Measurements from ENCODE around the gene SRPRB. TPM values are rescaled to one million over a fixed set of nuclear protein-coding genes. Genes with fewer than 3 reads are reported as not detected.
A peak's percentile ranks its signal among the peaks of the same experiment; 100 is the strongest.

The SRPRB gene
- total RNA-seq, 1 experiment from 2014 or later = 73.5 TPM

- no peak for TF ChIP-seq REST (IDR thresholded peaks at IDR 0.05; ENCODE audit: insufficient read depth in 1 of 2, low read depth in 2 of 2, low read length in 1 of 2)
- no peak for TF ChIP-seq TCF7L2 (IDR thresholded peaks at IDR 0.05; ENCODE audit: low read depth, low read length)
- no peak for TF ChIP-seq POLR2AphosphoS5 (IDR thresholded peaks at IDR 0.05; ENCODE audit: low read depth, low read length)
- no peak for TF ChIP-seq SIN3A (IDR thresholded peaks at IDR 0.05; ENCODE audit: borderline replicate concordance, insufficient read depth, low read depth, low read length)
- TF ChIP-seq CTCF (IDR thresholded peaks at IDR 0.05) = no peak; the same call in 1 of the 2 replicates
- DNase-seq (ENCODE audit: low read depth, low spot score) (peak; percentile 91), ATAC-seq (peak; percentile 73)
- in situ Hi-C loops (cut with HindIII; ENCODE audit: low pct_unique_long_range_greater_than_20kb, low sequenced_read_pairs) (no loop called here), intact Hi-C loops (cut with micrococcal nuclease; ENCODE audit: unreplicated experiment) (no loop called here)
- H3K9me3 ChIP-seq (ENCODE audit: control insufficient read depth, insufficient read depth, low read depth, low read length) = no peaks in the 10 kb centered on the region
- ChIA-PET POLR2A (no interaction called here), CTCF (no interaction called here)
- no peak overlapping the region for H3K4me3 ChIP-seq (ENCODE audit: low read depth in 2 of 2, low read length in 2 of 2)
- no peaks in the 10 kb centered on the region for H3K27me3 ChIP-seq (ENCODE audit: control insufficient read depth, insufficient read depth, low read length)
- no TSS peak for BruUV-seq (replicated peaks)
- H3K4me1 ChIP-seq (ENCODE audit: control insufficient read depth, insufficient read depth, low read length) = 0 out of 2 replicates have a peak, but pooled peaks cover 3% of the 10 kb centered on the region
- no peak overlapping the region for H3K27ac ChIP-seq (ENCODE audit: low read length)
- peaks cover 15% of the 10 kb centered on the region for H3K36me3 ChIP-seq (ENCODE audit: control insufficient read depth, insufficient read depth, low read length)
These were observed 16.4 kb downstream of the SRPRB start for GRCh38 chr3:133821767-133822638.

- Histone ChIP-seq H3K4me1 (ENCODE audit: control insufficient read depth, insufficient read depth, low read length) (0 out of 2 replicates have a peak, but pooled peaks cover 3% of the 10 kb centered on the region), H3K27me3 (ENCODE audit: control insufficient read depth, insufficient read depth, low read length) (no peaks in the 10 kb centered on the region), H3K4me3 (ENCODE audit: low read depth in 2 of 2, low read length in 2 of 2) (no peak overlapping the region), H3K27ac (ENCODE audit: low read length) (no peak overlapping the region), H3K9me3 (ENCODE audit: control insufficient read depth, insufficient read depth, low read depth, low read length) (no peaks in the 10 kb centered on the region), H3K36me3 (ENCODE audit: control insufficient read depth, insufficient read depth, low read length) (peaks cover 7% of the 10 kb centered on the region; the same call in 1 of the 2 replicates)
- intact Hi-C loops (cut with micrococcal nuclease; ENCODE audit: unreplicated experiment) (no loop called here), in situ Hi-C loops (cut with HindIII; ENCODE audit: low pct_unique_long_range_greater_than_20kb, low sequenced_read_pairs) (no loop called here)
- TF ChIP-seq TCF7L2 (IDR thresholded peaks at IDR 0.05; ENCODE audit: low read depth, low read length) (no peak), SIN3A (IDR thresholded peaks at IDR 0.05; ENCODE audit: borderline replicate concordance, insufficient read depth, low read depth, low read length) (no peak), POLR2AphosphoS5 (IDR thresholded peaks at IDR 0.05; ENCODE audit: low read depth, low read length) (no peak), REST (IDR thresholded peaks at IDR 0.05; ENCODE audit: insufficient read depth in 1 of 2, low read depth in 2 of 2, low read length in 1 of 2) (no peak), CTCF (IDR thresholded peaks at IDR 0.05) (no peak)
- ChIA-PET CTCF (no interaction called here), POLR2A (no interaction called here)
- DNase-seq (ENCODE audit: low read depth, low spot score) = no peak
- no peak for ATAC-seq
- no TSS peak for BruUV-seq (replicated peaks)
These were observed 19.4 kb downstream of the SRPRB start for GRCh38 chr3:133824961-133825485.

All from Panc1 (cell line).